Activated gamma-delta T cell treated with anti-CD3 and anti-CD28 coated beads, Interleukin-2, amount 50 U/mL, for 16 hours (primary cell): ENCODE results near the gene OGFOD3.
"Not testable (repeated sequence)": the region's sequence is repeated elsewhere in the genome, so short reads cannot be mapped to it uniquely, and the experiment has no call there.

Source experiments
- DNase-seq: peaks from one replicate; pipeline ENCODE4 v3.0.0-alpha.2; 2020; ENCODE audit warnings: low read depth

Gene OGFOD3

GRCh38 chr17:82351713-82352488 is 66.5 kb downstream of the OGFOD3 start:
- DNase-seq, result peak; percentile 71

DNA sequence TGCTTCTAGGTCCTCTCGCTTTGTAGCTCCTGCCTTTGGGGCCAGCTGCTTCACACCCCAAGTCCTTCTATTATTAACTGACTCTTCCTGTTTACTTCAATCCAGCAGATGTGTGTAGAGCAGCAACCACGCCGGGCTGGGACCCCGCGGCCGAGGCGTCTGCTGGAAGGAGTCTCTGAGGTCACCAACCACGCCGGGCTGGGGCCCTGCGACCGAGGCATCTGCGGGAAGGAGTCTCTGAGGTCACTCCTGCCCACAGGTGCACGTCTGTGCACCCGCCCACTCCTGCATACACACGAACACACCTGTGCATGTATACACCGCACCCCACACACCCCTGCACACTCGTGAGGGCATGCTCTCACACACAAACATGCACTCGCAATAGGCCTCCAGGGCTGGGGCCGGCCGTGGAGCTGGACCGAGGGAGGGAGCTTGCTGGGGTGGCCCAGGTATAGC is 67.1 kb downstream of the OGFOD3 start:
- DNase-seq, result no peak

DNA sequence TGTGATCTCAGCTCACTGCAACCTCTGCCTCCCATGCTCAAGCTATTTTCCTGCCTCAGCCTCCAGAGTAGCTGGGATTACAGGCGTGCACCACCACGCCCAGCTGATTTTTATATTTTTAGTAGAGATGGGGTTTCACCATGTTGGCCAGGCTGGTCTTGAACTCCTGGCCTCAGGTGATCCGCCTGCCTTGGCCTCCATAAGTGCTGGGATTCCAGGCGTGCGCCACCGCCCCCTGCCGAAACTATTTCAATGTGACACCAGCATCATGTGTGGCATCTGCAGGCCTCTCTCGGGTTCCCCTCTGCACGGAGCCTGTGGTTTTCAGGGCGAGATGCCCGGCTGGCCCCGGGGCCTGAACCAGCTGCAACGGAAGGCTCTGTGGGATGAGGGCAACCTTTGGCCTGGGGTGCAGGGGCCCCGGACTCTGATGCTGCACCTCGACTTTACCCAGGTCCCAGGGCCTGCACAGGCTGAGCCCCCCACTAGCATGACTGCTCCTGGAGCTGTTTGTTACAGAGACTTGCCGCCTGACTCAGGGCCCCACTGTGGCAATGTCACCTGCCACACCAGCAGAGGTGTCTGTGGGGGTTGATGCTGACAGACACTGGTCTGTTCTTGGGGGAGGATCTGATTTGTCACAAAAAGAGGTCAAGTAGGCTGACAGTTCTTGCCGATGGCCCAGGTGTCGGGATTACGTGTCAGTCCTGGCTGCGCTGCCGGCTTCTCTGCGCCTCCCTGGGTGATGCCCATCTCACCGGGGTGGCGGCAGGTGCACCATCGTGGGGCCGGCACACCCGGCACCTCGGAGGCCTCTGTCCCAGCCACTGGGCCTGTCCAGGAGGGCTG is 68.0 kb downstream of the OGFOD3 start:
- DNase-seq, result no peak

- no peak for DNase-seq
Measured at GRCh38 chr17:82349287-82349701, 69.1 kb downstream of the OGFOD3 start.

- DNase-seq, result no peak
Measured at GRCh38 chr17:82348866-82349265, 69.5 kb downstream of the OGFOD3 start.

DNA sequence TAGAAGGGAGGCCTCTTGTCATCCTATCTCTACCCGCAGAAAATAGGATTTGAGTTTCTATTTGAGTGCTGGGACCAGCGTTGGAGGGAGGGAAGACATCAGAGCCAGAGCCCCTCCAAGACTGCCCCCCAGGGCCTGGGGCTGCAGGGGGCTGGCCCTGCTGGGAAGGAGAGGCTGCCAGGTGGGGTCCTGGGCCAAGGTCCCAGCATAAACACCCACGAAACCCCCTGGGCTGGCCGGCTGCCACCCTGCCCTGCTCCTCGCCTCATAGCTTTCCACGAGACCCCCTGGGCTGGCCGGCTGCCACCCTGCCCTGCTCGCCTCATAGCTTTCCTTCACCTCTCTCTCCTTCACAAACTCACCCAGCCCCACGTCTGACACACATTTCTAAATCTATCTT is 70.0 kb downstream of the OGFOD3 start:
- no peak for DNase-seq

- not testable (repeated sequence) for DNase-seq
Measured at GRCh38 chr17:82347994-82348393, 70.4 kb downstream of the OGFOD3 start.

GRCh38 chr17:82346342-82347300 is 71.8 kb downstream of the OGFOD3 start:
- DNase-seq, result no peak

DNA sequence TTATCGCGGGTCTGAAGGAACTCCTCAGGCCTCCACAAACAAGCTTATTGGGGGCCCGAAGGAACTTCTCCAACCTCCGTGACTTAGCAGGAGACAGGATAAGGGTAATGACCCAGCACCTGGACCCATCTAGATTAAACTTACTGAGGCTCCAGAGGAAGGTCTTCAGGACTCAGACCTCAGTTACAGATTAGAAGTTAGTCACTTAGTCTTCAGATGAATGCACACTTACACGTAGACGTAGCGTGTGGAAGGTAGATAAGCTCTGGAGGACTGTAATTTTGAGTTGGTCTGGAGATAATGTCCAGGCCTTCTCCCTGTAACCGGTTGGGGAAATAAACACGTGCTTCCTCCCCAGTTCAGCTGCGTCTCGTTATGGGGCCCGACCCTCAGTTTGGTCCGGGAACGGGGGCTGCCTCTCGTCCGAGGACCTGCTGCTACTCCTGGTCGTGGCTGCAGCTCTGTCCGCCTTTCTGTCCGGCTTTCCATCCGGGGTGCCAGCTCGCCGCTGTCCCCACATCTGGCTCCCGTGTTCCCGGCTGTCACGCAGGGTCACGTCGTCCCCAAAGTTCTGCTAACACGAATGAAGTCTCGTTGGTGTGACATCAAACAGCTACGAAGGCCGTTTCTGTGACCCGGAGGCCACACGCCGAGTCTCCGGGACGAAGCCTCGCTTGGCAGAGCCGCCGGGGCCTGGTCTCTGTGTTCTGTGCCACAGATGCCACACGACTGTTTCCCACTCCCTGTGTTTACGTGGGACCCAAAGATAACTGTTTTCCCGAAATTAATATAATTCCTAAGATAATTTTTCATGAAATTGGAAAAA is 73.0 kb downstream of the OGFOD3 start:
- no peak for DNase-seq

GRCh38 chr17:82344175-82344907 is 74.0 kb downstream of the OGFOD3 start:
- DNase-seq, result no peak

- no peak for DNase-seq
Measured at GRCh38 chr17:82343560-82343959, 74.8 kb downstream of the OGFOD3 start.

GRCh38 chr17:82342361-82343079 is 75.9 kb downstream of the OGFOD3 start:
- DNase-seq, result no peak

DNA sequence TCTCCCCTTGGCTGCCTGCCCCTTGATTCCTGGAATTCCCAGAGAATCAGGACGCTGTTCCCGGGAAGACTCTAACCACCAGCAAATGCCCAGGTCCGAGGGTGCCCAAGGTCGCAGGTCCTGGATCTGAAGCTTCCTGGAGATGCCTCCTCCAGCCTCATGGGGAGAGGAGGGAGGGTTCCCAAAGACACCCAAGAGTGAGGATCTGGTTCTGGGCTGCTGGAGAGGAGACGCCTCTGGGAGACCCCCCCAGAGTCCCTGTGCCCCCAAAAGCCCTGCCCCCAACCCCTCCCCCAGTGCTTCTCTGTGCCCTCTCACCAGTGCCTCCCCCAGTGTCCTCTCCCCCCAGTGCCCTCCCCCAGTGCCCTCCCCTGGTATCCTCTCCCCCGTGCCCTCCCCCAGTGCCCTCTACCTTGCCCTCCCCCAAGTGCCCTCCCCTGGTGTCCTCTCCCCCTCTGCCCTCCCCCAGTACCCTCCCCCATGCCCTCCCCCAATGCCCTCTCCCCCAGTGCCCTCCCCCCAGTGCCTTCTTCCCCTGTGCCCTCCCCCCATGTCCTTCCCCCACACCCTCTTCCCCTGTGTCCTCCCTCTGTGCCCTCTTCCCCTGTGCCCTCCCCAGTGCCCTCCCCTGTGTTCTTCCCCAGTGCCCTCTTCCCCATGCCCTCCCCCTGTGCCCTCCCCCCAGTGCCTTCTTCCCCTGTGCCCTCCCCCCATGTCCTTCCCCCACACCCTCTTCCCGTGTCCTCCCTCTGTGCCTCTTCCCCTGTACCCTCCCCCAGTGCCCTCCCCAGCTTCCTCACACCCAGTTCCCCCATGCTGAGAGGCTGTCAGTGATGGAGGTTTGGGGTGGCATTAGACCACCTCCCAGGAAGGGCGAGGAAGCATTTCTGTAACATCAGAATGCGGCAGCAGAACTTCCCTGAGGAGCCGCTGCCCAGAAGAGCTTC is 78.5 kb downstream of the OGFOD3 start:
- no peak for DNase-seq
